SK-N-SH (cell line): ENCODE measurements around the gene FERMT2. TPM values are rescaled to one million over a fixed set of nuclear protein-coding genes. Genes with fewer than 3 reads are reported as not detected.

Experiments
- CTCF ChIA-PET: fragments of 300-600, 350-600 bp; formaldehyde crosslinking; extraction: SDS; loops from one replicate; lab custom pipeline; 2021; lab: Yijun Ruan, JAX
- POLR2A ChIA-PET: fragments of 350-600 bp; sonication (Branson Sonifier 250); formaldehyde crosslinking; extraction: SDS; loops from one replicate; lab custom pipeline; 2020; ENCODE audit warnings: antibody characterized with exemption, inconsistent platforms; lab: Yijun Ruan, JAX
- DNase-seq: peaks from one replicate; pipeline ENCODE4 v3.0.0; 2012
- H2AFZ ChIP-seq: fragments of 200-600 bp; sonication (generic); 2 replicates; pipeline ENCODE4 v1.8.1; 2016; ENCODE audit warnings: antibody characterized with exemption, mild to moderate bottlenecking, low read depth
- H3F3A ChIP-seq: fragments of 200-600 bp; sonication (generic); replicated peaks from 2 replicates; pipeline ENCODE3; 2016; ENCODE audit warnings: antibody characterized with exemption, mild to moderate bottlenecking; ENCODE audit not compliant: insufficient read depth
- H3K27ac ChIP-seq, 2 experiments: fragments of 200-500 bp in 1 of 2; fragments of 200-600 bp in 1 of 2; sonication (Bioruptor generic) in 1 of 2; sonication (generic), shearing (Covaris generic) in 1 of 2; 2 replicates each; pipeline versions ENCODE4 v1.5.1 to v1.6.1; 2014 to 2016; ENCODE audit warnings: low read depth in 2 of 2, inconsistent platforms in 1 of 2, low read length in 1 of 2, mild to moderate bottlenecking in 1 of 2, mixed read lengths in 1 of 2
- H3K27me3 ChIP-seq: fragments of 200-600 bp; sonication (generic), shearing (Covaris generic); 2 replicates; pipeline ENCODE4 v1.6.1; 2016; ENCODE audit warnings: mixed run types; ENCODE audit not compliant: insufficient read depth
- H3K36me3 ChIP-seq, 2 experiments: fragments of 200-500 bp in 1 of 2; fragments of 200-600 bp in 1 of 2; sonication (Bioruptor generic) in 1 of 2; sonication (generic) in 1 of 2; replicated peaks in 1 of 2; 2 replicates each; pipeline versions ENCODE3 to v1.5.1; 2014 to 2016; ENCODE audit warnings: low read length in 1 of 2, mild to moderate bottlenecking in 1 of 2; ENCODE audit not compliant: insufficient read depth in 2 of 2, control insufficient read depth in 1 of 2
- H3K4me1 ChIP-seq, 2 experiments: fragments of 200-500 bp in 1 of 2; fragments of 200-600 bp in 1 of 2; sonication (Bioruptor generic) in 1 of 2; sonication (generic), shearing (Covaris generic) in 1 of 2; 2 replicates each; pipeline versions ENCODE4 v1.5.1 to v1.6.1; 2014 to 2016; ENCODE audit warnings: low read depth in 1 of 2, low read length in 1 of 2, mixed run types in 1 of 2; ENCODE audit not compliant: insufficient read depth in 2 of 2, control insufficient read depth in 1 of 2
- H3K4me2 ChIP-seq: fragments of 200-600 bp; sonication (generic), shearing (Covaris generic); 2 replicates; pipeline ENCODE4 v1.6.1; 2017; ENCODE audit warnings: mixed run types
- H3K4me3 ChIP-seq, 2 experiments: fragments of 200-500 bp in 1 of 2; fragments of 200-600 bp in 1 of 2; sonication (Bioruptor generic) in 1 of 2; sonication (generic), shearing (Covaris generic) in 1 of 2; 2 replicates each; pipeline versions ENCODE4 v1.5.1 to v1.8.1; 2014 to 2016; ENCODE audit warnings: low read depth in 2 of 2, inconsistent platforms in 1 of 2, low read length in 1 of 2, mild to moderate bottlenecking in 1 of 2, mixed read lengths in 1 of 2, moderate library complexity in 1 of 2
- H3K79me2 ChIP-seq: fragments of 200-600 bp; sonication (generic); 2 replicates; pipeline ENCODE4 v1.8.1; 2017; ENCODE audit warnings: mild to moderate bottlenecking; ENCODE audit not compliant: insufficient read depth
- H3K9ac ChIP-seq: fragments of 200-600 bp; sonication (generic); 2 replicates; pipeline ENCODE4 v1.6.1; 2017; ENCODE audit warnings: mixed run types
- H3K9me2 ChIP-seq: fragments of 200-600 bp; sonication (generic); 2 replicates; pipeline ENCODE4 v1.6.1; 2017; ENCODE audit warnings: mixed run types
- H3K9me3 ChIP-seq: fragments of 200-600 bp; sonication (generic); 2 replicates; pipeline ENCODE4 v1.6.1; 2017; ENCODE audit warnings: mixed run types, mild to moderate bottlenecking, moderate library complexity
- H4K20me1 ChIP-seq: fragments of 200-600 bp; sonication (generic); 2 replicates; pipeline ENCODE4 v1.6.1; 2017; ENCODE audit warnings: mild to moderate bottlenecking, mixed run types; ENCODE audit not compliant: insufficient read depth
- CHD2 ChIP-seq: fragments of 150-350 bp; IDR thresholded peaks from 2 replicates; pipeline ENCODE4 v1.6.1; 2018; ENCODE audit warnings: low read length; ENCODE audit not compliant: partially characterized antibody
- FOSL2 ChIP-seq: IDR thresholded peaks from 2 replicates; pipeline ENCODE4 v1.4.0; 2012; ENCODE audit warnings: low read depth, mild to moderate bottlenecking, moderate library complexity, borderline replicate concordance
- GATA2 ChIP-seq: sonication (generic); formaldehyde crosslinking; IDR thresholded peaks from 2 replicates; pipeline ENCODE4 v1.5.0; 2020; ENCODE audit warnings: mild to moderate bottlenecking, missing genetic modification reagents
- POLR2AphosphoS5 ChIP-seq: IDR thresholded peaks from 2 replicates; pipeline ENCODE4 v1.6.1; 2012; ENCODE audit warnings: low read depth, low read length
- RAD21 ChIP-seq: IDR thresholded peaks from 2 replicates; pipeline ENCODE4 v1.6.1; 2012; ENCODE audit warnings: mild to moderate bottlenecking, low read length
- RCOR1 ChIP-seq: fragments of 150-350 bp; IDR thresholded peaks from 2 replicates; pipeline ENCODE4 v1.6.1; 2017; ENCODE audit warnings: antibody characterized with exemption, low read length
- RXRA ChIP-seq: IDR thresholded peaks from 2 replicates; pipeline ENCODE4 v1.4.0; 2012; ENCODE audit warnings: low read depth, mild to moderate bottlenecking, borderline replicate concordance
- SMC3 ChIP-seq: IDR thresholded peaks from 2 replicates; pipeline ENCODE4 v1.6.1; 2012; ENCODE audit warnings: low read depth, low read length, improper control_type of control experiment
- WGBS: methylation state at CpG from one replicate; pipeline ENCODE4 v1.1.6; 2017; ENCODE audit warnings: low lambda C conversion rate; 5-methylcytosine and 5-hydroxymethylcytosine counted together
- polyA plus RNA-seq, 3 experiments: library from polyadenylated mRNA; depleted of rRNA; stranded (reverse); fragments of >200 nt; gene quantifications; 2 replicates each; pipeline ENCODE4 v1.2.3, GENCODE V29; 2012
- TF ChIP-seq, protein P1 (sequence below): fragments of 200-600 bp; sonication (generic); IDR thresholded peaks from 2 replicates; pipeline ENCODE4 v1.6.1; 2017; ENCODE audit warnings: antibody characterized with exemption, mild to moderate bottlenecking, moderate library complexity
- TF ChIP-seq, protein P2 (sequence below): IDR thresholded peaks from 2 replicates; pipeline ENCODE4 v1.4.0; 2012; ENCODE audit warnings: low read depth, borderline replicate concordance
- TF ChIP-seq, protein P3 (sequence below): IDR thresholded peaks from 2 replicates; pipeline ENCODE4; 2012

The FERMT2 gene
- polyA plus RNA-seq, 1 of the 3 experiments (the other 2 are of a cell fraction) = 40.1 TPM

DNA sequence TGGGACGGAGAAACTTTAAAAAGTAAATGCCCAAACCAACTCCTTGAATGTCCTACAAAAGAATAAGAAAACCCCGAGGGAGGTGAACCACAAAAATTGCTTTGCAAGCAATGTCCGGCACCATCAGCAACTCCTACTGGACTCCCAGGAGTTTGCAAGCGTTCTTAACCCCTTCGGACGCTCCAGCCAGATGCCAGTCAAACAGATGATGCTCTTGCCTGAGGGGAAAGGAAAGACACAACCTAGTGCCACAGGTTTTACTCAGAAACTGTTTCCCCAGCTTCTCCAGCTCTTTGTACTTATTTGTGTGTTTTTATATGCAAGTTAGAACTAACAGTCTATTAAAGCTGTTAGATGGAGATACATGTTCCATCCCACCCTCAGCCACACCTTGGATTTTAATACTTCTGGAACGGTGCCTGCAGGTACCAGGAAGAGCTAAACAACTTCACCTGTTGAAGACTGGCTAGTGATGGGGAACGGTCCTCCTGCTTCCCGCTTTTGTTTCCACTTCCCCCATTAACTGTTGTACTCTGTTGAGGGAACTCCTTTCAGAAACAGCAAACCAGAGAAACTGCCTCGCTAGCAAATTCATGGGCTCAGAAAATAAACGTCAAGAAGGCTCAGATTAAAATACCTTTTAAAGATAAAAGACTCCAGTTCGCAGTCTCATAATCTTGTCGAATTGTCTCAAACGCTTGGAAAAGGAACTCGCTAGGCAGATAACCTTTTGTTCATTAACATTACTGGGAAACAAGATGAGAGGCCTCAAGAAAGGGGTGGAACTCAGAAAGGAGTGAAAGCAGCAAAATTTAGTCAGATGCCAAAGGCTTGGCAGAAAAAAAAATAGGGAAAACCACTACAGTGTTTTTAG, 1.1 kb upstream of the FERMT2 start:
- H3K4me1 ChIP-seq = peaks cover 8 to 22% of the 10 kb centered on the region in 2 experiments
- H3F3A ChIP-seq = peaks cover 3% of the 10 kb centered on the region
- 33% methylated on average over 15 of the region's 15 CpGs for WGBS
- ChIA-PET POLR2A (interaction anchor here (1.1 to 1.9 kb wide), 4 partner anchors 32 to 201 kb away, joined by 3 to 8 read pairs (median 4); partner anchors contain the start of genes DDHD1 and GNPNAT1), CTCF (interaction anchor here (0.8 to 2.7 kb wide), 8 partner anchors 10 to 652 kb away, joined by 3 to 27 read pairs (median 5); no protein-coding TSS in a partner anchor)
- no peaks in the 10 kb centered on the region for H3K9me2 ChIP-seq
- H3K9ac ChIP-seq = peak overlapping the region; percentile 95
- H3K9me3 ChIP-seq = no peaks in the 10 kb centered on the region
- TF ChIP-seq SMC3 = peak; percentile 39; the same call in 1 of the 2 replicates
- TF ChIP-seq RCOR1 = peak; percentile 47; the same call in 1 of the 2 replicates
- TF ChIP-seq, protein P1, sequence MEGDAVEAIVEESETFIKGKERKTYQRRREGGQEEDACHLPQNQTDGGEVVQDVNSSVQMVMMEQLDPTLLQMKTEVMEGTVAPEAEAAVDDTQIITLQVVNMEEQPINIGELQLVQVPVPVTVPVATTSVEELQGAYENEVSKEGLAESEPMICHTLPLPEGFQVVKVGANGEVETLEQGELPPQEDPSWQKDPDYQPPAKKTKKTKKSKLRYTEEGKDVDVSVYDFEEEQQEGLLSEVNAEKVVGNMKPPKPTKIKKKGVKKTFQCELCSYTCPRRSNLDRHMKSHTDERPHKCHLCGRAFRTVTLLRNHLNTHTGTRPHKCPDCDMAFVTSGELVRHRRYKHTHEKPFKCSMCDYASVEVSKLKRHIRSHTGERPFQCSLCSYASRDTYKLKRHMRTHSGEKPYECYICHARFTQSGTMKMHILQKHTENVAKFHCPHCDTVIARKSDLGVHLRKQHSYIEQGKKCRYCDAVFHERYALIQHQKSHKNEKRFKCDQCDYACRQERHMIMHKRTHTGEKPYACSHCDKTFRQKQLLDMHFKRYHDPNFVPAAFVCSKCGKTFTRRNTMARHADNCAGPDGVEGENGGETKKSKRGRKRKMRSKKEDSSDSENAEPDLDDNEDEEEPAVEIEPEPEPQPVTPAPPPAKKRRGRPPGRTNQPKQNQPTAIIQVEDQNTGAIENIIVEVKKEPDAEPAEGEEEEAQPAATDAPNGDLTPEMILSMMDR = peak; percentile 60
- TF ChIP-seq, protein P2, sequence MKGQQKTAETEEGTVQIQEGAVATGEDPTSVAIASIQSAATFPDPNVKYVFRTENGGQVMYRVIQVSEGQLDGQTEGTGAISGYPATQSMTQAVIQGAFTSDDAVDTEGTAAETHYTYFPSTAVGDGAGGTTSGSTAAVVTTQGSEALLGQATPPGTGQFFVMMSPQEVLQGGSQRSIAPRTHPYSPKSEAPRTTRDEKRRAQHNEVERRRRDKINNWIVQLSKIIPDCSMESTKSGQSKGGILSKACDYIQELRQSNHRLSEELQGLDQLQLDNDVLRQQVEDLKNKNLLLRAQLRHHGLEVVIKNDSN = no peak
- TF ChIP-seq, protein P3, sequence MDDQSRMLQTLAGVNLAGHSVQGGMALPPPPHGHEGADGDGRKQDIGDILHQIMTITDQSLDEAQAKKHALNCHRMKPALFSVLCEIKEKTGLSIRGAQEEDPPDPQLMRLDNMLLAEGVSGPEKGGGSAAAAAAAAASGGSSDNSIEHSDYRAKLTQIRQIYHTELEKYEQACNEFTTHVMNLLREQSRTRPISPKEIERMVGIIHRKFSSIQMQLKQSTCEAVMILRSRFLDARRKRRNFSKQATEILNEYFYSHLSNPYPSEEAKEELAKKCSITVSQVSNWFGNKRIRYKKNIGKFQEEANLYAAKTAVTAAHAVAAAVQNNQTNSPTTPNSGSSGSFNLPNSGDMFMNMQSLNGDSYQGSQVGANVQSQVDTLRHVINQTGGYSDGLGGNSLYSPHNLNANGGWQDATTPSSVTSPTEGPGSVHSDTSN = peak; percentile 60
- TF ChIP-seq CHD2 = peak; percentile 40
- TF ChIP-seq POLR2AphosphoS5 = peak; percentile 35; the same call in 1 of the 2 replicates
- peak; percentile 44 for TF ChIP-seq RAD21
- TF ChIP-seq FOSL2 = no peak
- no peak for TF ChIP-seq RXRA
- peak; percentile 16; the same call in 1 of the 2 replicates for TF ChIP-seq GATA2 (CRISPR knock-in tag)
- peaks cover 0 to 8% of the 10 kb centered on the region in 2 experiments for H3K36me3 ChIP-seq
- H3K79me2 ChIP-seq = peaks cover 49% of the 10 kb centered on the region
- DNase-seq = peak; percentile 68
- H3K27me3 ChIP-seq = no peaks in the 10 kb centered on the region
- H2AFZ ChIP-seq = peak overlapping the region; percentile 81
- peak overlapping the region; percentile 95 to 98 for H3K27ac ChIP-seq
- peak overlapping the region; percentile 80 to 81 for H3K4me3 ChIP-seq
- peaks cover 32% of the 10 kb centered on the region for H4K20me1 ChIP-seq
- H3K4me2 ChIP-seq = peak overlapping the region; percentile 89
